Activated CD4-positive, alpha-beta T cell treated with anti-CD3 and anti-CD28 coated beads, Interleukin-2, Interleukin-6, amounts not matched to agents 100 ng/mL and 50 ng/mL, durations not matched to agents 16 hours and 8 hours (primary cell): Measurements from ENCODE around the gene HOXD13.

Source experiments
- DNase-seq: peaks from one replicate; pipeline ENCODE4 v3.0.0-alpha.2; 2020

The HOXD13 gene

GRCh38 chr2:176136374-176137251 is 44.1 kb downstream of the HOXD13 start:
- DNase-seq = no peak

GRCh38 chr2:176137252-176137580 is 44.7 kb downstream of the HOXD13 start:
- DNase-seq = no peak

GRCh38 chr2:176137906-176138305 is 45.4 kb downstream of the HOXD13 start:
- DNase-seq = no peak

GRCh38 chr2:176138526-176138922 is 46.0 kb downstream of the HOXD13 start:
- DNase-seq = no peak

GRCh38 chr2:176138923-176139660 is 46.6 kb downstream of the HOXD13 start:
- no peak for DNase-seq

GRCh38 chr2:176139661-176140512 is 47.4 kb downstream of the HOXD13 start:
- no peak for DNase-seq

GRCh38 chr2:176140513-176141317 is 48.2 kb downstream of the HOXD13 start:
- DNase-seq = peak; percentile 76

- DNase-seq = no peak
Observed at GRCh38 chr2:176142281-176142680, 49.8 kb downstream of the HOXD13 start.
